ENCODE results near the gene TMED7. TPM values are rescaled to one million over a fixed set of nuclear protein-coding genes. Genes with fewer than 3 reads are reported as not detected.

Gene TMED7
- total and polyA plus RNA-seq, 5 donors from 2014 or later = 31.2 to 50.2 (median 35.3) TPM

GRCh38 chr5:115579216-115579615 is 46.6 kb downstream of the TMED7 start:
- ATAC-seq (ENCODE audit: low read depth in 2 of 2) = no peak
- Mint-ChIP-seq H3K27me3 (peaks cover 2% of the 10 kb centered on the region), H3K27ac (no peak overlapping the region), H3K4me3 (no peak overlapping the region), H3K9me3 (no peaks in the 10 kb centered on the region), H3K4me1 (no peaks in the 10 kb centered on the region), H3K36me3 (no peaks in the 10 kb centered on the region)
- Histone ChIP-seq H3K4me1 (ENCODE audit: control insufficient read depth, insufficient read depth, low read length, poor library complexity, severe bottlenecking) (no peaks in the 10 kb centered on the region), H3K9me3 (ENCODE audit: control insufficient read depth in 2 of 2, low read length in 2 of 2) (no peaks in the 10 kb centered on the region), H3K27ac (ENCODE audit: insufficient read depth, low read length, poor library complexity, severe bottlenecking) (no peak overlapping the region), H3K4me3 (ENCODE audit: low read depth, low read length) (no peak overlapping the region), H3K27me3 (ENCODE audit: control insufficient read depth, insufficient read depth, low read length) (peaks cover under 1% of the 10 kb centered on the region), H3K36me3 (ENCODE audit: control insufficient read depth, insufficient read depth, low read length) (no peaks in the 10 kb centered on the region)
- no peak for DNase-seq

GRCh38 chr5:115578657-115579056 is 47.2 kb downstream of the TMED7 start:
- H3K36me3 Mint-ChIP-seq = no peaks in the 10 kb centered on the region
- no peak for ATAC-seq (ENCODE audit: low read depth in 2 of 2)

GRCh38 chr5:115577741-115578140 is 48.1 kb downstream of the TMED7 start:
- peaks cover 4% of the 10 kb centered on the region for H3K27me3 Mint-ChIP-seq
- H3K27me3 ChIP-seq (ENCODE audit: control insufficient read depth, insufficient read depth, low read length) = peaks cover 4% of the 10 kb centered on the region
- no peaks in the 10 kb centered on the region for H3K9me3 Mint-ChIP-seq
- H3K4me1 Mint-ChIP-seq = no peaks in the 10 kb centered on the region
- H3K27ac ChIP-seq (ENCODE audit: insufficient read depth, low read length, poor library complexity, severe bottlenecking) = no peak overlapping the region
- H3K9me3 ChIP-seq (ENCODE audit: control insufficient read depth in 2 of 2, low read length in 2 of 2) = no peaks in the 10 kb centered on the region
- DNase-seq (no peak), ATAC-seq (ENCODE audit: low read depth in 2 of 2) (no peak)
- H3K4me3 ChIP-seq (ENCODE audit: low read depth, low read length) = no peak overlapping the region
- no peaks in the 10 kb centered on the region for H3K36me3 Mint-ChIP-seq
- H3K36me3 ChIP-seq (ENCODE audit: control insufficient read depth, insufficient read depth, low read length) = no peaks in the 10 kb centered on the region
- H3K4me1 ChIP-seq (ENCODE audit: control insufficient read depth, insufficient read depth, low read length, poor library complexity, severe bottlenecking) = no peaks in the 10 kb centered on the region
- H3K4me3 Mint-ChIP-seq = no peak overlapping the region
- no peak overlapping the region for H3K27ac Mint-ChIP-seq

More at GRCh38 chr5:115578657-115579056, 47.2 kb downstream of the TMED7 start:
- H3K9me3 ChIP-seq (ENCODE audit: control insufficient read depth in 2 of 2, low read length in 2 of 2) = no peaks in the 10 kb centered on the region
- no peaks in the 10 kb centered on the region for H3K36me3 ChIP-seq (ENCODE audit: control insufficient read depth, insufficient read depth, low read length)
- no peak overlapping the region for H3K27ac ChIP-seq (ENCODE audit: insufficient read depth, low read length, poor library complexity, severe bottlenecking)
- H3K9me3 Mint-ChIP-seq = no peaks in the 10 kb centered on the region
- DNase-seq = no peak
- H3K4me1 Mint-ChIP-seq = no peaks in the 10 kb centered on the region
- no peak overlapping the region for H3K4me3 ChIP-seq (ENCODE audit: low read depth, low read length)
- H3K4me3 Mint-ChIP-seq = no peak overlapping the region
- H3K27ac Mint-ChIP-seq = no peak overlapping the region
- H3K27me3 Mint-ChIP-seq = peaks cover 4% of the 10 kb centered on the region
- H3K4me1 ChIP-seq (ENCODE audit: control insufficient read depth, insufficient read depth, low read length, poor library complexity, severe bottlenecking) = no peaks in the 10 kb centered on the region
- peaks cover 4% of the 10 kb centered on the region for H3K27me3 ChIP-seq (ENCODE audit: control insufficient read depth, insufficient read depth, low read length)

GRCh38 chr5:115577329-115577728 is 48.5 kb downstream of the TMED7 start:
- no peaks in the 10 kb centered on the region for H3K9me3 ChIP-seq (ENCODE audit: control insufficient read depth in 2 of 2, low read length in 2 of 2)
- peaks cover 8% of the 10 kb centered on the region for H3K27me3 Mint-ChIP-seq
- H3K4me3 Mint-ChIP-seq = no peak overlapping the region
- H3K9me3 Mint-ChIP-seq = no peaks in the 10 kb centered on the region
- H3K27me3 ChIP-seq (ENCODE audit: control insufficient read depth, insufficient read depth, low read length) = peaks cover 4% of the 10 kb centered on the region
- no peak overlapping the region for H3K4me3 ChIP-seq (ENCODE audit: low read depth, low read length)
- no peaks in the 10 kb centered on the region for H3K4me1 Mint-ChIP-seq
- no peaks in the 10 kb centered on the region for H3K36me3 ChIP-seq (ENCODE audit: control insufficient read depth, insufficient read depth, low read length)
- no peak overlapping the region for H3K27ac ChIP-seq (ENCODE audit: insufficient read depth, low read length, poor library complexity, severe bottlenecking)
- H3K36me3 Mint-ChIP-seq = no peaks in the 10 kb centered on the region
- no peaks in the 10 kb centered on the region for H3K4me1 ChIP-seq (ENCODE audit: control insufficient read depth, insufficient read depth, low read length, poor library complexity, severe bottlenecking)
- DNase-seq = no peak
- ATAC-seq (ENCODE audit: low read depth in 2 of 2) = no peak
- H3K27ac Mint-ChIP-seq = no peak overlapping the region

GRCh38 chr5:115575167-115576070 is 50.4 kb downstream of the TMED7 start:
- no peak for DNase-seq
- Histone ChIP-seq H3K4me1 (ENCODE audit: control insufficient read depth, insufficient read depth, low read length, poor library complexity, severe bottlenecking) (no peaks in the 10 kb centered on the region), H3K27me3 (ENCODE audit: control insufficient read depth, insufficient read depth, low read length) (peaks cover 6% of the 10 kb centered on the region), H3K9me3 (ENCODE audit: control insufficient read depth in 2 of 2, low read length in 2 of 2) (no peaks in the 10 kb centered on the region), H3K36me3 (ENCODE audit: control insufficient read depth, insufficient read depth, low read length) (no peaks in the 10 kb centered on the region), H3K4me3 (ENCODE audit: low read depth, low read length) (no peak overlapping the region), H3K27ac (ENCODE audit: insufficient read depth, low read length, poor library complexity, severe bottlenecking) (no peak overlapping the region)
- H3K27ac Mint-ChIP-seq = no peak overlapping the region
- no peak overlapping the region for H3K4me3 Mint-ChIP-seq
- H3K9me3 Mint-ChIP-seq = no peaks in the 10 kb centered on the region
- no peak for ATAC-seq (ENCODE audit: low read depth in 2 of 2)
- no peaks in the 10 kb centered on the region for H3K4me1 Mint-ChIP-seq
- H3K36me3 Mint-ChIP-seq = no peaks in the 10 kb centered on the region
- peaks cover 8% of the 10 kb centered on the region for H3K27me3 Mint-ChIP-seq

- Histone ChIP-seq H3K36me3 (ENCODE audit: control insufficient read depth, insufficient read depth, low read length) (no peaks in the 10 kb centered on the region), H3K27me3 (ENCODE audit: control insufficient read depth, insufficient read depth, low read length) (peaks cover 6% of the 10 kb centered on the region), H3K27ac (ENCODE audit: insufficient read depth, low read length, poor library complexity, severe bottlenecking) (no peak overlapping the region), H3K9me3 (ENCODE audit: control insufficient read depth in 2 of 2, low read length in 2 of 2) (no peaks in the 10 kb centered on the region), H3K4me3 (ENCODE audit: low read depth, low read length) (no peak overlapping the region), H3K4me1 (ENCODE audit: control insufficient read depth, insufficient read depth, low read length, poor library complexity, severe bottlenecking) (no peaks in the 10 kb centered on the region)
- Mint-ChIP-seq H3K4me1 (no peaks in the 10 kb centered on the region), H3K27me3 (peaks cover 8% of the 10 kb centered on the region), H3K36me3 (no peaks in the 10 kb centered on the region), H3K4me3 (no peak overlapping the region), H3K9me3 (no peaks in the 10 kb centered on the region), H3K27ac (no peak overlapping the region)
- DNase-seq (no peak), ATAC-seq (ENCODE audit: low read depth in 2 of 2) (no peak)
Measured at GRCh38 chr5:115573133-115573532, 52.7 kb downstream of the TMED7 start.

GRCh38 chr5:115571441-115571878 is 54.4 kb downstream of the TMED7 start:
- Histone ChIP-seq H3K36me3 (ENCODE audit: control insufficient read depth, insufficient read depth, low read length) (no peaks in the 10 kb centered on the region), H3K9me3 (ENCODE audit: control insufficient read depth in 2 of 2, low read length in 2 of 2) (no peaks in the 10 kb centered on the region), H3K4me3 (ENCODE audit: low read depth, low read length) (no peak overlapping the region), H3K4me1 (ENCODE audit: control insufficient read depth, insufficient read depth, low read length, poor library complexity, severe bottlenecking) (no peaks in the 10 kb centered on the region), H3K27me3 (ENCODE audit: control insufficient read depth, insufficient read depth, low read length) (peaks cover 6% of the 10 kb centered on the region), H3K27ac (ENCODE audit: insufficient read depth, low read length, poor library complexity, severe bottlenecking) (no peak overlapping the region)
- no peak overlapping the region for H3K27ac Mint-ChIP-seq
- H3K4me1 Mint-ChIP-seq = no peaks in the 10 kb centered on the region
- no peaks in the 10 kb centered on the region for H3K9me3 Mint-ChIP-seq
- H3K27me3 Mint-ChIP-seq = peaks cover 19% of the 10 kb centered on the region
- no peak for ATAC-seq (ENCODE audit: low read depth in 2 of 2)
- H3K4me3 Mint-ChIP-seq = no peak overlapping the region
- no peak for DNase-seq
- no peaks in the 10 kb centered on the region for H3K36me3 Mint-ChIP-seq

- no peaks in the 10 kb centered on the region for H3K9me3 ChIP-seq (ENCODE audit: control insufficient read depth in 2 of 2, low read length in 2 of 2)
- H3K27me3 ChIP-seq (ENCODE audit: control insufficient read depth, insufficient read depth, low read length) = peaks cover 7% of the 10 kb centered on the region
- no peak for ATAC-seq (ENCODE audit: low read depth in 2 of 2)
- Mint-ChIP-seq H3K27ac (no peak overlapping the region), H3K9me3 (no peaks in the 10 kb centered on the region), H3K36me3 (no peaks in the 10 kb centered on the region), H3K4me3 (no peak overlapping the region), H3K4me1 (no peaks in the 10 kb centered on the region), H3K27me3 (peaks cover 25% of the 10 kb centered on the region)
- DNase-seq = no peak
- no peaks in the 10 kb centered on the region for H3K36me3 ChIP-seq (ENCODE audit: control insufficient read depth, insufficient read depth, low read length)
- no peak overlapping the region for H3K4me3 ChIP-seq (ENCODE audit: low read depth, low read length)
- H3K27ac ChIP-seq (ENCODE audit: insufficient read depth, low read length, poor library complexity, severe bottlenecking) = no peak overlapping the region
- no peaks in the 10 kb centered on the region for H3K4me1 ChIP-seq (ENCODE audit: control insufficient read depth, insufficient read depth, low read length, poor library complexity, severe bottlenecking)
Measured at GRCh38 chr5:115568668-115569067, 57.2 kb downstream of the TMED7 start.
